ENCODE results near the gene EDEM2. TPM values are rescaled to one million over a fixed set of nuclear protein-coding genes. Genes with fewer than 3 reads are reported as not detected.

EDEM2 gene
- total and polyA plus RNA-seq, 2 of the 13 experiments (the other 11 are each of a cell fraction or from before 2014, with no cell fraction given), result 33.1 to 46.9 TPM

DNA sequence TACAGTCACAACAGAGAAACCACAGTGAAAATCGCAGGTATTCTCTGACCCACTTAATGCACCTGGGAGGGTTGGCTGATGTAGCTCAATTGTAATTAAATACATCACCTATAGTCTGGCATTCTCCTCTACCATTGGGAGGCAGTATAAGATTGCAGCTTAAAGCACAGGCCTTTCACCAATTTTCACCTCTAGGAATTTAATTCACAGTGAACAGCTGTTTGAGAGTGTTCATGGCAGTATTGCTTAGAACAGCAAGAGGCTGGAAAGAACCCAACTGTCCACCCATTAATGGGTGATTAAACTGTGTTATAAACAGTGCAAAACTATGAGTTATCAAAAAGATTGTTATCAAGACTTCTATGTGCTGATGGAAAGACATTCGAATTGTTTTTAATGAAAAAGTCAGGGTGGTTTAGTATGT is 2.0 kb downstream of the EDEM2 start (continued):
- TF ChIP-seq ERF (CRISPR knock-in tag; IDR thresholded peaks at IDR 0.05) (peak; percentile 59; the same call in 1 of the 2 replicates), MAZ (IDR thresholded peaks at IDR 0.05; ENCODE audit: borderline replicate concordance, low read depth, low read length) (no peak), MAZ (CRISPR knock-in tag; IDR thresholded peaks at IDR 0.05; ENCODE audit: low read depth) (0 out of 2 replicates have a peak, but pooled peaks have one; percentile 50), IRF2 (CRISPR knock-in tag; IDR thresholded peaks at IDR 0.05) (peak; percentile 61; the same call in 1 of the 2 replicates), SP1 (IDR thresholded peaks at IDR 0.05) (no peak), SP1 (CRISPR knock-in tag; IDR thresholded peaks at IDR 0.05) (no peak), ELF3 (CRISPR knock-in tag; IDR thresholded peaks at IDR 0.05) (0 out of 2 replicates have a peak, but pooled peaks have one; percentile 43), KLF16 (CRISPR knock-in tag; IDR thresholded peaks at IDR 0.05) (peak in 1 of 2 experiments; percentile 58; a peak in 1 of 4 replicates), ZNF10 (CRISPR knock-in tag; IDR thresholded peaks at IDR 0.05; ENCODE audit: borderline replicate concordance, low read depth) (no peak), THAP11 (CRISPR knock-in tag; IDR thresholded peaks at IDR 0.05) (peak; percentile 72), ZNF124 (CRISPR knock-in tag; IDR thresholded peaks at IDR 0.05) (peak; percentile 75; the same call in 1 of the 2 replicates), NR2F6 (IDR thresholded peaks at IDR 0.05) (0 out of 2 replicates have a peak, but pooled peaks have one; percentile 27), NR2F6 (CRISPR knock-in tag; IDR thresholded peaks at IDR 0.05) (peak; percentile 31; the same call in 1 of the 2 replicates), ZNF75D (CRISPR knock-in tag; IDR thresholded peaks at IDR 0.05; ENCODE audit: borderline replicate concordance) (no peak), MAFG (CRISPR knock-in tag; IDR thresholded peaks at IDR 0.05) (no peak), ELF4 (CRISPR knock-in tag; IDR thresholded peaks at IDR 0.05; ENCODE audit: borderline replicate concordance) (0 out of 2 replicates have a peak, but pooled peaks have one; percentile 55), NFATC3 (CRISPR knock-in tag; IDR thresholded peaks at IDR 0.05) (no peak), TEAD3 (CRISPR knock-in tag; optimal IDR thresholded peaks at IDR 0.05; ENCODE audit: borderline replicate concordance) (peak; percentile 67), TBL1XR1 (IDR thresholded peaks at IDR 0.05; ENCODE audit: borderline replicate concordance, low read length, partially characterized antibody) (peak; percentile 36), CREB1 (IDR thresholded peaks at IDR 0.05) (no peak), CREB1 (CRISPR knock-in tag; IDR thresholded peaks at IDR 0.05) (peak; percentile 39; the same call in 1 of the 2 replicates), POLR2AphosphoS2 (IDR thresholded peaks at IDR 0.05; ENCODE audit: low read depth, low read length) (no peak), SP140L (CRISPR knock-in tag; IDR thresholded peaks at IDR 0.05; ENCODE audit: borderline replicate concordance) (0 out of 2 replicates have a peak, but pooled peaks have one; percentile 50)
- TF ChIP-seq, protein P1, sequence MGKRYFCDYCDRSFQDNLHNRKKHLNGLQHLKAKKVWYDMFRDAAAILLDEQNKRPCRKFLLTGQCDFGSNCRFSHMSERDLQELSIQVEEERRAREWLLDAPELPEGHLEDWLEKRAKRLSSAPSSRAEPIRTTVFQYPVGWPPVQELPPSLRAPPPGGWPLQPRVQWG (CRISPR knock-in tag; IDR thresholded peaks at IDR 0.05; ENCODE audit: borderline replicate concordance, low read depth), result no peak
- TF ChIP-seq, protein P2, sequence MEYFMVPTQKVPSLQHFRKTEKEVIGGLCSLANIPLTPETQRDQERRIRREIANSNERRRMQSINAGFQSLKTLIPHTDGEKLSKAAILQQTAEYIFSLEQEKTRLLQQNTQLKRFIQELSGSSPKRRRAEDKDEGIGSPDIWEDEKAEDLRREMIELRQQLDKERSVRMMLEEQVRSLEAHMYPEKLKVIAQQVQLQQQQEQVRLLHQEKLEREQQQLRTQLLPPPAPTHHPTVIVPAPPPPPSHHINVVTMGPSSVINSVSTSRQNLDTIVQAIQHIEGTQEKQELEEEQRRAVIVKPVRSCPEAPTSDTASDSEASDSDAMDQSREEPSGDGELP (IDR thresholded peaks at IDR 0.05; ENCODE audit: borderline replicate concordance, low read depth), result peak; percentile 90
- TF ChIP-seq, protein P3, sequence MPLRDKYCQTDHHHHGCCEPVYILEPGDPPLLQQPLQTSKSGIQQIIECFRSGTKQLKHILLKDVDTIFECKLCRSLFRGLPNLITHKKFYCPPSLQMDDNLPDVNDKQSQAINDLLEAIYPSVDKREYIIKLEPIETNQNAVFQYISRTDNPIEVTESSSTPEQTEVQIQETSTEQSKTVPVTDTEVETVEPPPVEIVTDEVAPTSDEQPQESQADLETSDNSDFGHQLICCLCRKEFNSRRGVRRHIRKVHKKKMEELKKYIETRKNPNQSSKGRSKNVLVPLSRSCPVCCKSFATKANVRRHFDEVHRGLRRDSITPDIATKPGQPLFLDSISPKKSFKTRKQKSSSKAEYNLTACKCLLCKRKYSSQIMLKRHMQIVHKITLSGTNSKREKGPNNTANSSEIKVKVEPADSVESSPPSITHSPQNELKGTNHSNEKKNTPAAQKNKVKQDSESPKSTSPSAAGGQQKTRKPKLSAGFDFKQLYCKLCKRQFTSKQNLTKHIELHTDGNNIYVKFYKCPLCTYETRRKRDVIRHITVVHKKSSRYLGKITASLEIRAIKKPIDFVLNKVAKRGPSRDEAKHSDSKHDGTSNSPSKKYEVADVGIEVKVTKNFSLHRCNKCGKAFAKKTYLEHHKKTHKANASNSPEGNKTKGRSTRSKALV (CRISPR knock-in tag; IDR thresholded peaks at IDR 0.05), result 0 out of 2 replicates have a peak, but pooled peaks have one; percentile 32
- TF ChIP-seq, protein P4, sequence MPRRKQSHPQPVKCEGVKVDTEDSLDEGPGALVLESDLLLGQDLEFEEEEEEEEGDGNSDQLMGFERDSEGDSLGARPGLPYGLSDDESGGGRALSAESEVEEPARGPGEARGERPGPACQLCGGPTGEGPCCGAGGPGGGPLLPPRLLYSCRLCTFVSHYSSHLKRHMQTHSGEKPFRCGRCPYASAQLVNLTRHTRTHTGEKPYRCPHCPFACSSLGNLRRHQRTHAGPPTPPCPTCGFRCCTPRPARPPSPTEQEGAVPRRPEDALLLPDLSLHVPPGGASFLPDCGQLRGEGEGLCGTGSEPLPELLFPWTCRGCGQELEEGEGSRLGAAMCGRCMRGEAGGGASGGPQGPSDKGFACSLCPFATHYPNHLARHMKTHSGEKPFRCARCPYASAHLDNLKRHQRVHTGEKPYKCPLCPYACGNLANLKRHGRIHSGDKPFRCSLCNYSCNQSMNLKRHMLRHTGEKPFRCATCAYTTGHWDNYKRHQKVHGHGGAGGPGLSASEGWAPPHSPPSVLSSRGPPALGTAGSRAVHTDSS (CRISPR knock-in tag; conservative IDR thresholded peaks at IDR 0.05), result 0 out of 2 replicates have a peak, but pooled peaks have one; percentile 12
- TF ChIP-seq, protein P5, sequence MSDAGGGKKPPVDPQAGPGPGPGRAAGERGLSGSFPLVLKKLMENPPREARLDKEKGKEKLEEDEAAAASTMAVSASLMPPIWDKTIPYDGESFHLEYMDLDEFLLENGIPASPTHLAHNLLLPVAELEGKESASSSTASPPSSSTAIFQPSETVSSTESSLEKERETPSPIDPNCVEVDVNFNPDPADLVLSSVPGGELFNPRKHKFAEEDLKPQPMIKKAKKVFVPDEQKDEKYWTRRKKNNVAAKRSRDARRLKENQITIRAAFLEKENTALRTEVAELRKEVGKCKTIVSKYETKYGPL (CRISPR knock-in tag; IDR thresholded peaks at IDR 0.05), result 0 out of 2 replicates have a peak, but pooled peaks have one; percentile 15

All from HepG2 (cell line).